ENCODE measurements around the gene TUBB2A.
A peak's percentile ranks its signal among the peaks of the same experiment; 100 is the strongest.

TUBB2A gene

DNA sequence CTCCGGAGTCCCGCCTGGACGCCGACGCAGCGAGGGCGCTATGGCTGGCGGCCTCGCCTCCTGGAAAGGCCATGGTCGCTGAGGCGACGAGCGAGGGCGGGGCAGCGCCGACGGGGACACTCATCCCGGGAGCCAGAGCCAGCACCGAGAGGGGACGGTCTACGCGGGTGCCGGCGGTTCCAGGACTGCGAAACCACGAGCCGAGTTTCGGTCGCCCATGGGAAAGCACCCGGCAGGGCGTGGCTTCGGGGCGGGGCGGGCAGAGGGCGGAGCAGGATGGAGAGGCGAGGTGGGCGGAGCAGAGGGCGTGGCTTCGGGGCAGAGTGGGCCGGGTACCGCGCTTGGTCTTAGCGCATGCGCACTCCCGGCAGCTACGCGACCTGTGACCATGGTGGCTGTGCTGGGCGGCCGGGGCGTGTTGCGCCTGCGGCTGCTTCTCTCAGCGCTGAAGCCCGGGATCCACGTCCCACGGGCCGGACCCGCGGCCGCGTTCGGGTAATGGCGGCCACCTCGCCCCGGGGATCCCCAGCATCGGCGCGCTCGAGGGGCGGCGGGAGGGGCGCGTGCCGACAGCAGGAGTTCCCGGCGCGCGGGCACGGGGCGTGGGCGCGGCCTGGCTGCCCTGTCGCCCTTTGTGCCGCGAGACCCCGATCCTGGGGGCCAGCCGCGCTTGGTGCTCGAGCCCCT, 38.8 kb downstream of the TUBB2A start, which contains the start of gene BPHL:
Gene BPHL, plus strand, starts transcription at position 359 of the 687 bp plus-strand sequence. Its CDS starts 30 bp downstream, at position 389.
- peak; percentile 96 for DNase-seq

DNA sequence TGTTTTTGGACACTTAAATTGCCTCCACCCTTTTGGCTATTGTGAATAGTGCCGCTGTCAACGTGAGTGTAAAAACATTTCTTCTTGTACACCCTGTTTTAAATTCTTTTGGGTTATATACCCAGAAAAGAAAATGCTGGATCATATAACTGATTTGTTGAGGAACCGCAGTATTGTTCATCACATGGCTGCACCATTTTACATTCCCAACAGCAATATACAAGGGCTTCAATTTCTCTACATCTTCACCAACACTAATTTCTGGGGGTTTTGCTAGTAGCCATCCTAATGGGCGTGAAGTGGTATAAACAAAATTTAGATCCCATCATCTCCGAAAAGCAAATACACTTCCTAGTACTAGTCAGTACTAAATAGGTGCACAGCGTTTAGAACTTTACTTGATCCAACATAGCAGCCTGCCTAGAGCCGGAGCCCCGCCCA, 39.4 kb downstream of the TUBB2A start:
- DNase-seq, result no peak

- no peak for DNase-seq
Observed at GRCh38 chr6:3114377-3114776, 43.0 kb downstream of the TUBB2A start.

DNA sequence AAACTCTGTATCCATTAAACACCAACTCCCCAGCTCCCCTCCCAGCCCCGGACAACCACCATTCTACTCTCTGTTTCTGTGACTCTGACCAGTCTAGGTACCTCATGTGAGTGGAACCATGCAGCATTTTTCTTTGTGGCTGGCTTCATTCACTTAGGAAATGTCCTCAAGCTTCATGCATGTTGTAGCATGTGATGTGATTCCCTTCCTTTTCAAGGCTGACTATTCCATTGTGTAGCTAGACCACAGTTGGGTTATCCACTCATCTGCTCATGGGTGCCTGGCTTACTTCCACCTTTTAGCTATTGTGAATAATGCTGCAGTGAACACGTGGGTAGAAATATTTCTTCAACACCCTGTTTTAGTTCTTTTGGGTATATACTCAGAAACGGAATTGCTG, 47.6 kb downstream of the TUBB2A start:
- DNase-seq, result no peak

- DNase-seq, result no peak
Observed at GRCh38 chr6:3108746-3109414, 48.5 kb downstream of the TUBB2A start.

All from NCI-H69 (cell line).